WERI-Rb-1 (cell line): ENCODE measurements around the gene SH2D5.

Experiments
- DNase-seq: peaks from one replicate; pipeline ENCODE4 v3.0.0-alpha.2; 2020
- H3K27ac ChIP-seq: fragments of 250-450 bp; sonication (Bioruptor Pico); 2 replicates; pipeline ENCODE4 v1.5.1; 2020; ENCODE audit warnings: mild to moderate bottlenecking, moderate library complexity
- H3K27me3 ChIP-seq: fragments of 250-450 bp; sonication (Bioruptor Pico); 2 replicates; pipeline ENCODE4 v1.5.1; 2021; ENCODE audit warnings: mild to moderate bottlenecking, low read depth, moderate library complexity; ENCODE audit not compliant: insufficient read depth, severe bottlenecking
- H3K36me3 ChIP-seq: fragments of 250-450 bp; sonication (Bioruptor Pico); 2 replicates; pipeline ENCODE4 v1.5.1; 2020; ENCODE audit warnings: mild to moderate bottlenecking, moderate library complexity
- H3K4me3 ChIP-seq: 2 replicates; pipeline ENCODE4 v1.5.1; 2011; ENCODE audit warnings: low read depth, mild to moderate bottlenecking, control low read depth, low read length
- H3K9me3 ChIP-seq: fragments of 250-450 bp; sonication (Bioruptor Pico); 2 replicates; pipeline ENCODE4 v1.5.1; 2021; ENCODE audit warnings: mild to moderate bottlenecking, moderate library complexity; ENCODE audit not compliant: severe bottlenecking
- CTCF ChIP-seq: IDR thresholded peaks from 2 replicates; pipeline ENCODE4 v1.5.1; 2011; ENCODE audit warnings: low read depth, mild to moderate bottlenecking, control low read depth, inconsistent platforms, low read length

Gene SH2D5

GRCh38 chr1:20739225-20739624 is 6.7 kb upstream of the SH2D5 start:
- H3K36me3 ChIP-seq = peaks cover 63% of the 10 kb centered on the region
- H3K9me3 ChIP-seq = no peaks in the 10 kb centered on the region
- TF ChIP-seq CTCF = no peak
- no peak for DNase-seq
- no peak overlapping the region for H3K4me3 ChIP-seq
- H3K27ac ChIP-seq = no peak overlapping the region
- no peaks in the 10 kb centered on the region for H3K27me3 ChIP-seq

- TF ChIP-seq CTCF = no peak
- H3K27me3 ChIP-seq = peaks cover 3% of the 10 kb centered on the region
- no peak overlapping the region for H3K27ac ChIP-seq
- H3K4me3 ChIP-seq = no peak overlapping the region
- no peak for DNase-seq
- no peaks in the 10 kb centered on the region for H3K9me3 ChIP-seq
- peaks cover 31% of the 10 kb centered on the region for H3K36me3 ChIP-seq
Measured at GRCh38 chr1:20735581-20736111, 3.1 kb upstream of the SH2D5 start.

- H3K27me3 ChIP-seq = peaks cover 3% of the 10 kb centered on the region
- TF ChIP-seq CTCF = no peak
- H3K27ac ChIP-seq = no peak overlapping the region
- H3K4me3 ChIP-seq = peak overlapping the region; percentile 44
- H3K36me3 ChIP-seq = peaks cover 15% of the 10 kb centered on the region
- DNase-seq = no peak
- H3K9me3 ChIP-seq = no peaks in the 10 kb centered on the region
Measured at GRCh38 chr1:20733360-20733975, 965 bp upstream of the SH2D5 start.

GRCh38 chr1:20732071-20732587 is 374 bp downstream of the SH2D5 start:
- TF ChIP-seq CTCF = no peak
- H3K27me3 ChIP-seq = peaks cover 3% of the 10 kb centered on the region
- H3K4me3 ChIP-seq = peak overlapping the region; percentile 44
- H3K36me3 ChIP-seq = peaks cover 6% of the 10 kb centered on the region
- H3K27ac ChIP-seq = no peak overlapping the region
- H3K9me3 ChIP-seq = no peaks in the 10 kb centered on the region
- DNase-seq = peak; percentile 76

GRCh38 chr1:20731057-20731991 is 1.2 kb downstream of the SH2D5 start:
- H3K36me3 ChIP-seq = no peaks in the 10 kb centered on the region
- H3K27me3 ChIP-seq = peaks cover 3% of the 10 kb centered on the region
- peak overlapping the region; percentile 27 for H3K4me3 ChIP-seq
- H3K27ac ChIP-seq = no peak overlapping the region
- DNase-seq = no peak
- no peak for TF ChIP-seq CTCF
- no peaks in the 10 kb centered on the region for H3K9me3 ChIP-seq
